ENCODE results near the gene NANOS1. TPM values are rescaled to one million over a fixed set of nuclear protein-coding genes. Genes with fewer than 3 reads are reported as not detected.
A peak's percentile ranks its signal among the peaks of the same experiment; 100 is the strongest.

The NANOS1 gene
- total RNA-seq, result 0.52 TPM

- DNase-seq (ENCODE audit: low spot score), result no peak
Observed at GRCh38 chr10:119029613-119030420, at the start of gene NANOS1. TSS of gene NANOS1 (plus strand) at chr10:119029714. CDS start at chr10:119029802, 88 bp downstream.

- DNase-seq (ENCODE audit: low spot score), result no peak
Observed at GRCh38 chr10:118980135-118980865, 49.2 kb upstream of the NANOS1 start.

- no peak for DNase-seq (ENCODE audit: low spot score)
Observed at GRCh38 chr10:118980870-118981269, 48.6 kb upstream of the NANOS1 start.

GRCh38 chr10:118981946-118982345, 47.6 kb upstream of the NANOS1 start:
- no peak for DNase-seq (ENCODE audit: low spot score)

- no peak for DNase-seq (ENCODE audit: low spot score)
Observed at GRCh38 chr10:118982366-118982765, 47.1 kb upstream of the NANOS1 start.

- no peak for DNase-seq (ENCODE audit: low spot score)
Observed at GRCh38 chr10:118983263-118983662, 46.3 kb upstream of the NANOS1 start.

- no peak for DNase-seq (ENCODE audit: low spot score)
Observed at GRCh38 chr10:118985576-118985975, 43.9 kb upstream of the NANOS1 start.

- DNase-seq (ENCODE audit: low spot score), result no peak
Observed at GRCh38 chr10:118986815-118987790, 42.4 kb upstream of the NANOS1 start.

GRCh38 chr10:118990326-118990725, 39.2 kb upstream of the NANOS1 start:
- DNase-seq (ENCODE audit: low spot score), result no peak

- no peak for DNase-seq (ENCODE audit: low spot score)
Observed at GRCh38 chr10:118992496-118992895, 37.0 kb upstream of the NANOS1 start.

GRCh38 chr10:118993214-118993613, 36.3 kb upstream of the NANOS1 start:
- no peak for DNase-seq (ENCODE audit: low spot score)

GRCh38 chr10:118994321-118994720, 35.2 kb upstream of the NANOS1 start:
- no peak for DNase-seq (ENCODE audit: low spot score)

GRCh38 chr10:118995739-118996138, 33.8 kb upstream of the NANOS1 start:
- DNase-seq (ENCODE audit: low spot score), result no peak

- no peak for DNase-seq (ENCODE audit: low spot score)
Observed at GRCh38 chr10:118997379-118997778, 32.1 kb upstream of the NANOS1 start.

GRCh38 chr10:118998183-118998582, 31.3 kb upstream of the NANOS1 start:
- DNase-seq (ENCODE audit: low spot score), result no peak

GRCh38 chr10:119001717-119002500, 27.6 kb upstream of the NANOS1 start:
- DNase-seq (ENCODE audit: low spot score), result no peak

- no peak for DNase-seq (ENCODE audit: low spot score)
Observed at GRCh38 chr10:119003572-119004289, 25.8 kb upstream of the NANOS1 start.

GRCh38 chr10:119005362-119006043, 24.0 kb upstream of the NANOS1 start:
- DNase-seq (ENCODE audit: low spot score), result no peak

- DNase-seq (ENCODE audit: low spot score), result peak; percentile 86
Observed at GRCh38 chr10:119006451-119007210, 22.9 kb upstream of the NANOS1 start.
